ENCODE results near the gene PNP.
"Not testable (repeated sequence)": the region's sequence is repeated elsewhere in the genome, so short reads cannot be mapped to it uniquely, and the experiment has no call there.

Gene PNP

DNA sequence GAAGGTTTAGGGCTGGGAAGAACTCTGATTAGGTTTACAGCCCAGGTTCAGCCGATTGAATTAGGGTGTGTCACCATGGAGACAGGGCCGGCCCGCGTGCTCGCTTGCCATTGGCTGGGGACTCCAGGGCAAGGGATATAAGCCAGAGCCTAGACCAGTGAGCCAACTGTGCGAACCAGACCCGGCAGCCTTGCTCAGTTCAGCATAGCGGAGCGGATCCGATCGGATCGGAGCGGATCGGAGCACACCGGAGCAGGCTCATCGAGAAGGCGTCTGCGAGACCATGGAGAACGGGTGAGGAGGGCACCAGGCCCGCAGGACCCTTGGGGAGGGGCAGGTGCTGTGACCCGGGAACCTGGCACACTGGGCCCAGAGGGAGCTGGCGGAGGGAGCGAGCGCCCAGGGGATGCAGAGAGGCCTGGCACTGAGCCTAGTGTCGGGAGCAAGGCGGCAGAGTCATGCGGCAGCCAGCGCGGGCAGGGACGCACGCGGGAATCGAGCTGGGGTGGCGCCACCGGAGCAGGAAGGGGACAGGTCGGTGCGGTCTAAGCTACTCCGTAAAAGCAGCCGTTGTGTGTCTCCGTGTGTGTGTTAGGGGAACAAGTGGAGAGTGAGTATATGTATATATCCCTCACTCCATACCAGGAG lies at the start of gene PNP:
Gene PNP, plus strand, starts transcription at position 165 of the 648 bp plus-strand sequence. Its CDS starts 119 bp downstream, at position 284.
- DNase-seq, result peak; percentile 86 to 89

DNA sequence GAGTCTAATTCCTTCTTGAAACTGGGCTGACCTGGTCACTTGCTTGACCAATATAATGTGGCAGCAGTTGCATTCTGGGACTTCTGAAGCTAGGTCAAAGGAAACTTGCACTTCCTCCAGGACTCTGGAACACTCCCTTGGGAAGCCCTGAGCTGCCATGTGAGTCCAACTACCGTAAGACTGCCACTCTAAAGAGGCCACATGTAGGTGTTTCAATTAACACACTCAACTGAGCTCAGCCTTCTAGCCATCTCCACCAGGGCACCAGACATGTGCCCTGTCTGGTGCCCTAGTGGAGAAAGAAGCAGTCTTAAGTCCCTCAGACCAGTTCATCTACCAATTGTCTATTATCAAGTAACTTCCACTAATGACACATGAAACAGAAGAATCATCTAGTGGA lies 49.8 kb upstream of the PNP start:
- no peak for DNase-seq

DNA sequence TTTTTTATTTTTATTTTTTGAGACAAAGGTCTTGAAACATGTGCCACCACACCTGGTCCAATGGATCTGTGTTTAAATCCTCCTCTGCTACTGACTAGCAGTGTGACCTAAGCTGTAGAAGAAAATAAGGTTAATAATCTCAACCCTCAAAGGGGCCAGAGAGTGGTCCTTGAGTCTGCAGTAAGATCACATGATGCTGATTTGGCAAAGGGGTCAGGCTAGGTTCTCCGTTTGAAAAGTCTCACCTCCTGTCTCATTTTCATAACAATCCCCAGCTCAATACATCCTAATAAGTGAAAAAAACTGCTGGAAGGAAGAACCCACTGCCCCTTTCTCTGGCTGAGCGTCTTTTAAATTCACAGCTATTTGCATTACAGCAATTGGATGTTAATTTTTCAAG lies 47.9 kb upstream of the PNP start:
- no peak for DNase-seq

DNA sequence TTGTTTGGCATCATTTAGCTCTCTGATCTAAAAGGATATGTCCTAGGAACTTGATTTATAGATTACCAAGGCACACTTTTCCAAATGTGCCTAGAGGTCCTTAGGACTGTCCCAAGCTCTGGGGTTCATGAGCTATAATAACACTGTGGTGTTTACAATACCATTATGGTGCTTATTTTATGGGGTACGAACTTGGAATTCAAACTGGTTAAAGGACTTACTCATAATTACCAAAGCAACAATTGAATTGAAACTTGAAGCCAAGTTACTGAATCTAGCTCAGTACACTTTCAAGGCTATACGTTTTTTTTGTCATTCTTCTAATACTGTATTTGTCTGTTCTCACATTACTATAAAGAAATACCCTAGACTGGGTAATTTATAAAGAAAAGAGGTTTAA lies 46.3 kb upstream of the PNP start:
- no peak for DNase-seq

DNA sequence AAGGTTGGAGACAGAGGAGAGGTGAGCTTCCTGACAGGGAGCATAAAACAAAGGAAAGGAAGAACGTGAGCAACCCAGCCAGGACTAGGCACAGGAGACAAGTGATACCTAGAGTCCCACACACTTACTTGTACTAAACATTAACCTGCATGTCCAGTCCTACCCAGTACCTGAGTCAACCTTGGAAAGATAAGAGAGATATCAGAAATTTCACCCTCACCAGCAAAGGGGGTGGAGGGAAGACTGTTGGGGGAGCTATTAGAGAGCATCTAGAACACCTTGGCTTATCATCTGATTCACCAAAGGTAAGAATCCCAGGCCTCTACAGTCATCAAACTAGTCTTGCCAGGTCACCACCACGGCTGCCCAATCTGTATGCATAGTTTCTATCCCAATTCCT lies 44.4 kb upstream of the PNP start:
- DNase-seq, result no peak

DNA sequence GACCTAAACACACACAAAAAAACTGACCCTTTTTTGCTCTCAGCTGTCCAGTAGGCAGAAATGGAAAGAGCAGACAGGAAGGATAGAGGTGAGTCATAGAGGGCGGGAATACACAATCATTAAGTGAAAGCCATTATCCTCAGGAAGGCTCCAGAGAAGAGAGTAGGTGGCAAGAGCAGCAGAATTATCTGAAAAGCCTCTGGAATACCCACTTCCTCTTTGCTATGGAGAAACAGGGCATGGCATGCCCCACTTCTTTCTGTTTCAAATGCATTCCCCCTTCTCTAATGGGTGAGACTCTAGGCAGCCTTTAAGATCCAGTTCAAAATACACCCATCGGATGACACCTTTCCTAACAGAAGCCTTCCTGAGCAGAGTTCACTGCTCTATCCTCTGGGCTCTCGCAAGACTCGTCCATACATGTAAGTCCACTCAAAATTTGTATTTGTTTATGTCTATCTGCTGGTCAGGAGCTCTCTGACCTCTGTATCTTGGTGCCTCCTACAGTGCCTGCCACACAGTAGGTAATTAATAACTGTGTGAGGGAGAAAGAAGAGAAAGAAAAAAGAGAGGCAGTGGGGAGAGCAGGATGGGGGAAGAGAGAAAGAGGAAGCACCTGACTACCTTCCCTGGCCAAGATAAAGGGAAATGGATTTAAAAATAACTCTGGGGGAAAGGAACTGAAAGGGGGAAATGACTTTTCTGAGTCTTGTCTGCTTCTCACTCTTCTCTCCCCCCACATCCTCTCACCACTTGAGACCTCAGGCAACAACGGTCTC lies 41.8 kb upstream of the PNP start:
- no peak for DNase-seq

DNA sequence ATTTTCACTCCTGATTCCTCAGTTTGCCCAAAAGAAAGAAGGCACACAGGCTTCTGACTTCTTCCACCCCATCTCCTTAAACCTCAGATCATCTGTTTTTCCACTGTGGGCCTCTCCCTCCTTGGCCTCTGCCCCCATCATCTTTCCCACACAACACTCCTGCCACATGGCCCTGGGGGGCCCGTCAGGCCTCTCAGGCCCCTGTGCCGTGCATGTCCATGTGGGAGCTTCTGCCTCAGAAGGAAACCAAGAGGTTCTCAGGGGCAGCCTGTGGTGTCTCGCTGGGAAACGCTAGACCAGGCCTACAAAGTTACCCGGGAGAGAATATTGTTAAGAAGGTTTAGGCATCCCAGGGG lies 41.2 kb upstream of the PNP start:
- no peak for DNase-seq

DNA sequence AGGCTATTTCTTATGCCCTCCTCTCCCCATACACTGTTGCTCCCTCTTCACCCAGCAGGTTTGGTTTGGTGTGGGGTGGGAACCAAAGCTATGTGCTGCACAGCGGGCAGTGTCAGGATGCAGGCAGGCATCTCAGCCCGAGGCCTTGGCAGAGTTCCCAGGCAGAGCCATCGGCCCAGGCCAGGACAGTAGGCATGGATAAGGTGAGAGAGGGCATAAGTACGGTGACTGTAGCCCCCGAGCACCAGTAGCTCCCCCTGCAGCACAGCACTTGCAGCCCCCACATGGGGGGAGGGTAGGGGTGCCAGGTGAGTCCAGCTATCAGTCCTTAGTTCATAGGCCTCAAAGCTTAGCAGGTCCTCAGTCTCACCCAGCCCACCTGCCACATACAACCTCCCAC lies 40.4 kb upstream of the PNP start:
- no peak for DNase-seq

DNA sequence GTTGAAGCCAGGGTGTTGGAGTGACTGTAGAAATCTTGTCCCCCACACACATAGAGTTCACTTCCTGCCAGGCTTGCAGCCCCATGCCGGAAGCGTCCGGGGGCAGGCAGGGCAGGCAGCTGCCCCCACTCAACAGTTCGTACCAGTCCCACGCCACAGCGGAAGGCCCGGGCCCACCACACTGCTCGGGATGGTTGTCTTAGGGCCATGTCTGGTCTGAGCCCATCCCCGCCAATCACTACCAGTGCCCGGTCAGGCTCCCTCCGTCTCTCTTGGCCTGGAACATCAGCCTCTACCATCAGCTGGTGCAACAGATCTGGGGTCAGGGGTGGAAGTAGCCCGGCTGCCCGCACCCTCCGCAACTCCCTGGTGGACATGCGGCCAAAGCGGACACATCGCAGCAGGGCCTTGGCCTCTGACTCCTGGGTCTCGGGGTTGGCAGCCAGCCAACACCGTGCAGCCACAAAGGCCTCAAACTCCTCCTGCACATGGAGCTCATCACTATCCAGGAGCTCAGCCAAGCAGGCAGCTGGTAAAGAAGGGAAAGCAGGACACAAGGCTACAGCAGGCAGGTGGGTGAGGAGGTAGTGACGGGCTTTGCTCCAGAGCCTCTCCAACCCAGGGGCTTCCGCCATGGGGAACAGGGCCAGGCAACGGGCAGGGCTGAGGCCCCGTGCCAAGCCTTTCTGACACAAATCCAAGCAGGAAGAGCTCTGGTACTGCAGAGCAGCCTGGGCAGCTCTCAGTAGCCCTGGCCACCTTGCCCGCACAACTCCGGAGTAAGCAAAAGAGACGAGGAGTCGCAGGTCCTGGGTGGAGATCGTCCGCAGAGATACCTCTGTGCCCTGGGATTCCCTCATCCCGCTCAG lies 39.2 kb upstream of the PNP start:
- no peak for DNase-seq

DNA sequence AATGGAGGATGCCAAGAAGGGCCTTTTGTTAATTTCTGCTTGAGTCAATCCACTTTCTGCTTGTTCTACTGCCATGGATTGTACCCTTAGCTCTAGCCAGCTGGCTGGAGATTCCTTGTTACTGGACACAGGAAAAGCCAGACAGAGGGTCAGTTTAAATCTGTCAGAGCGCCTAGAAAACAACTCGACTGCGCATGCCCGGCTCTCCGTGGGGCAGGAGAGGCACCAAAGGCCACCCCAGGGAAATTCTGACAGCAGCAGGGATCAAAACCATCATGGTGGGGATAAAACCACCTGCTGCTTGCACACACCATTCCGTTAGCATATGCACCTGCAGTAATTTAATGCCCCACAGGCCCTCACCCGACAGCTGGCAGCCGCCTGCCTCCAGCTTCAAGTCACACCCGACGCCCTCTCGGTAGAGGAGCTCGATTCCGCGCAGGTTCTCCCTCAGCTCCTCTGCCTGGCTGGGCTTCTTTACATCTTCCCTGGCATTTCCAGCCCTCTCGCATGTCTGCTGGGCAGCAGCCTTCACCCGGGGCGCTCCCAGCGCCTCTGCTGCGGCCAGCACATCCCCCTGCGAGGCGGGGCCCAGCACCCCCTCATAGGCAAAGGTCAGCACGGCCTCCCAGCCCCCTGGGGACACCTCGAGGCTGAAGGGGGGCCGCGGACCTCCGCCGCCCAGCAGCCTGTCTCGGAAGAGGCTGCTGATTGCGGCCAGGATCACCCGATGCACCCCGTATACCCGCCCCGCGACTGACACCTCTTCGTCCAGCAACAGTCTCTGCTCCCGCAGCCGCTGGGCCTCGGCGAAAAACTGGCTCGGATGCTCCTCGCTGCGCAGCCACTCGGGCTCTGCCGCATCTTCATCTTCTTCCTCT lies 34.3 kb upstream of the PNP start:
- no peak for DNase-seq

DNA sequence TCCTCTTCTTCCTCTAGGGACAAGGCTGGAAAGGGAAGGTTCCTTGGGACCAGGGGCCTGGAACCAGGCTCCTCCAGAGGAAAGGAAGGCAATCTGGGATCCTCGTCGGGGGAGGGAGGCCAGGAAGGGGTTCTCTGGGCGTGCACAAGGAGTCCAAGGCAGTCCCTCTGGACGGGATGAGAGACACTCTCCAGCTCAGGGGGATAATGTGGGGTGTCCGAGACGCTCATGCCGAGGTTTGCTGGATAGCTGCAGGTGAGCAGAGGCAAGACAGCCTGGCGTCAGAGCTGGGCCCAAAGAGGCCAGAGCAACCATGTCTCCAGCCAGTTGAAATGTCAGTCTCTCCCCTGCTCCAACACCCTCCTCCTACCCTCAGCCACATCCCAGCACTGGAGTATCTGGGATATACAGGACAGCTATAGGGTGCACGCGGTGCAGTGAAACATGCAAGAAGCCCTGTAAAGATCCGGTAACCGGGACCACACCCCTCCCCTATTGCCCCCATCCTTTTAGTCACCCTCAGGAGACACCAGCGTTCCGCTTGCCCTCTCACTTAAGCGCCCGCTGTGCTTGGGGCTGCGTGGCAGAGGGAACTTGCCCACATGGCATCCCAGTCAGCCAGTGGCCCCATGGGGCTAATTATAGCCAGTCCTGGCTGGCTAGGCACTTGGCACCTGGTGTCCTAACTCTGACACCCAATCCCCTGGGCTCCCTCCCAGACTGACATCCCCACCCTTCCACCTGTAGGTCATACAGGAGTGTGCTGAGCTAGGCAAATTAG lies 33.4 kb upstream of the PNP start, which contains the start of gene KLHL33:
Gene KLHL33, minus strand, starts transcription at position 585 of the 781 bp plus-strand sequence. Its CDS starts 355 bp downstream, at position 230.
- no peak for DNase-seq

DNA sequence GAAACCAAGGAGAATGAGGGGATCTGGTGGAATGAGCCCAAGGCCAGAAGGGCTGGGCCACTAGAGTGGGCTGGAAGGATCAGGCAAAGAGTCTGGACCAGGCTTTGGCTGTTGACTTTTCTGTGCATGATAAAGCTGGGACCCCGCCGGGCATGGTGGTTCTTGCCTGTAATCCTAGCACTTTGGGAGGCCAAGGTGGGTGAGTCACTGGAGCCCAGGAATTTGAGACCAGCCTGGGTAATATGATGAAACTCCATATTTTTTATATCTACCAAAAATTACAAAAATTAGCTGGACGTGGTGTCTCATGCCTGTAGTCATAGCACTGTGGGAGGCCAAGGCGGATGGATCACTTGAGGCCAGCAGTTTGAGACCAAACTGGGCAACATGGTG lies 32.8 kb upstream of the PNP start:
- DNase-seq, result no peak

DNA sequence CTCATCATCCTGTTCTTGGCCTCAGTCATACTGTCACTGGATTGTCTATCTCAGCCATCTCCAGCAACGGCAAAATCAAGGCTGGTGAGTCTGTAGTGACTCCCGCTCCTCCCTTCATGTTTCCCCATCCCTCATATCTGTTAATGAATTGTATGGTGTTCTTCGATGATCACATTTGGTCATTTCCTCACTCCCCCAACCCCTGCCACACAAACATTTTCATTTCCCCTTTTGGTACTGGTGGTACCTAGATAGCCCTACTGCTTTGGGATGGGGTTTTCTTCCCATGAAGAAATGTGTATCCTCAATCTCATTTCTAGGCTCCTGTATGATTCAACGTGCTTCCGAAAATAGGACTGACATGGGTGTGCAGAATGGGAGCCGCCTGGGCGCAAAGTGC lies 30.5 kb upstream of the PNP start:
- no peak for DNase-seq

DNA sequence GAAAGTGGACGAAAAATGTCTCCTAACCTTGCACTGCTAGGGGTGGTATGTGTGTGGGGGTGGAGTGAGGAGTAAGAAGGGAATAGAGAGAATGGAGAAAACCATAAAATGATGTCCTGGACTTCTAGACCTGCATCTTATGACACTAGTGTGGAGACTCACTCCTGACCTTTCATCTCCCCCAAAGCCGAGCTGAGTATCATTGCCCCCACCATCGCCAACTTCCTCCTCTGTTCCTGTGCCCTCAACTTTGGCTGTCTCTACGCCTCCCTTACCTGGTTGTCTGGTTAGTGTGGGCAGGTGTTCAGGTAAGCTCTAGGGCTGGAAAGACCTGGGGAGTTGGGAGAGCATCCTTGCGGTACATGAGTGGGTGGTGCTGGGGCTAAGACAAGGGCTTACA lies 28.7 kb upstream of the PNP start:
- no peak for DNase-seq

DNA sequence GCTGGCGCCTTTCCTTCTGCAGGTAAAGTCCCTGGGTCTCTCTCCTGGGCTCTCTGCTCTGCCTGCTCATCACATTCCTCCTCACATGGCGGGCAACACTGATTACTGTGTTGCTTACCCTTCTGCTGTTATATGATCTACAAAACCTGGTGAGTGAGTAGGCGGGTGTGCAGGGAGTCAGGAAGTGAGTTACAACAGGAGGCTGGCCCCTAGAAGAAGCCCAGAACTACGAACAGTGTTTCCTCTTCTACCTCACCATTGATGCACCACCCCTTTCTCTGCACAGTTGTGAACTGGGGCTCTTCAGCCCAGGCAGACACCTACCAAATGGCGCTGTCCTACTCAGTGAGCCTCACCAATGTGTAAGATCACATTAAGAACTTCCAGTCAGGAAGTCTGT lies 28.3 kb upstream of the PNP start:
- DNase-seq, result peak; percentile 13 to 20

DNA sequence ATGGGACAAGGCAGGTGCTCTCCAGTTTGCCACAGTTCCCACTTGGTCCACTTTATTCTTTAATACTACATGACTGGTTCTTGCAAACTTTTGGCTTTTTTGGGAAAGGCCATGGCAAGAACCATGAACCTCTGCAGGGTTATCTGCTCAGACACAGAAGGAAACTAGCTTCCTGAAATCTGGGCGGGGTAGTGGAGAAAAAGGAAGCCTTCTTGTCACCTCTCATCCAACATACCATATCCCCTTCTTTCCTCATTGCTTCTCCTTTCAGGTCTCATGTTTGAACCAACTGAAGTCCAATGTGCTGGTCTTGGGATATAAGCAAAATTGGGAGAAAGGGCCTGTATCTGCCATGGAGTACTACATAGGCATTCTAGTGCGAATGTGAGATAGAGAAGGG lies 27.7 kb upstream of the PNP start:
- no peak for DNase-seq

DNA sequence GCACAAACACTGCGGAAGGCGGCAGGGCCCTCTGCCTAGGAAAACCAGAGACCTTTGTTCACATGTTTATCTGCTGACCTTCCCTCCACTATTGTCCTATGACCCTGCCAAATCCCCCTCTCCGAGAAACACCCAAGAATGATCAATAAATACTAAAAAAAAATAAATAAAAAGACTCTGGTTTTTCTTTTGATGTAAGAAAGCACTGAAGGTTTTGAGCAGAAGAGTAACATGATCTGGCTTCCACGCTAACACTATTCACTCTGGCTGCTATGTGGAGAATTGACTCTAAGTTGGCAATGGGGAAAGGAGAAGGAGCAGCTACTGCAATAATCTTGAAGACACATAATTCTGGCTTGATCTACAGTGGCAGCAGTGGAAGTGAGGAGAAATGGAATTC lies 25.6 kb upstream of the PNP start:
- DNase-seq, result not testable (repeated sequence)

DNA sequence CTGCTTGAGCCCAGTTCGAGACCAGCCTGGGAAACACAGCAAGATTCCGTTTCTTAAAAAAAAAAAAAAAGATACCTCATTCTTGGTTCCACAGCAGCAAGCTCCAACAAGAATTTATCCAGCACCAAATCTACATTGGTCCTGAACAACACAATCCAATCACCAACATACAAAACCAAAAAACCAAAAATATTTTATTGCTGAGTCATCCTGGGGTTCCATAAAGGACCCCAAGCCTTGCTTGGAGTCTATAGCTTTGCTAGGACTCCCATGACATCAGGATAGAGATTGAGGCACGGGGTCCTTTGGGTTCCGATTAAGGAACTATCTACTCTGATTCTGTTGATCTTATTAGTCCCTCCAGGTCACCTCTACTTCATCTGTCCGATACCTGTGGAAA lies 22.3 kb upstream of the PNP start:
- DNase-seq, result no peak

DNA sequence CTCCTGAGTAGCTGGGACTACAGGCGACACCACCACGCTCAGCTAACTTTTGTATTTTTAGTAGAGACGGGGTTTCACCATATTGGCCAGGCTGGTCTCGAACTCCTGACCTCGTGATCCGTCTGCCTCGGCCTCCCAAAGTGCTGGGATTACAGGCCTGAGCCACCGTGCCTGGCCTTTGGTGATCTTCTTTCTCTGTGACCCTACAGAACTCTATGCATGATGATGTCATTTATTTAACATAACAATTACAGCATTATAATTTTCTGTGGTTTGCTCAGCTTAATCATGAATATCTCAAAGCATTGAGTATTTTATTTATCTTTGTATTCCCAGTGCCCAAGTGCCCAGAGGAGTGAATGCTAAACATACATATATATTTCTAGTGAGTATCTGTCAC lies 16.4 kb upstream of the PNP start:
- DNase-seq, result not testable (repeated sequence)

DNA sequence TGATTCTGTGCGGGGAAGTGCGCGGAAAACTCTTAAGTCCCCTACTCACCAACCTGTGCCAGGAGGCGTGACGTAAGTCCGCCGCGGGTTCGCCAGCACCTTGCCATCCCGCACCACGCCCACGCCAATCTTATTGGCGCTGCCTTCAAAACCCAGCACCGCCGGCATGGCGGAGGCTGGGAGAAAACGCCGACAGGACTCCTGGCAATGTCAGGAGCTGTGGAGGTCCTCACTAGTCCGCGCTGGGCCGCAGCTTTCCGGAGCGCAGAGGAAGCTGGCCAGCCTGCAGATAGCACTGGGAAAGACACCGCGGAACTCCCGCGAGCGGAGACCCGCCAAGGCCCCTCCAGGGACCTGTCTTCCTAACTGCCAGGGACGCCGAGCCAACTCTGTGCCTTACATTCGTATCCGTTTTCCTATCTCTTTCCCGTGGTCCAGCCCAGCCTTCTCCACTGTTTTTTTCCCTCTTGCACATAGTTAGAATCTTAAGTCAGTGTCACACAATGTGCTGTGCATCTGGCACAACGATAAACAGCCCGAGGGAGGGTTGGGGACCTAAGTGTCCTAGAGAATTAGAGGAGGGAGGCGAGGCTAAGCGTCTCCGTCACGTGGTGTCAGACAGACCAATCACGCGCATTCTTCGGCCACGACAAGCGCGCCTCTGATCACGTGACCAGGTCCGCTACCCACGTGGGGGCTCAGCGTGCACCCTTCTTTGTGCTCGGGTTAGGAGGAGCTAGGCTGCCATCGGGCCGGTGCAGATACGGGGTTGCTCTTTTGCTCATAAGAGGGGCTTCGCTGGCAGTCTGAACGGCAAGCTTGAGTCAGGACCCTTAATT lies 14.5 kb upstream of the PNP start, which contains the start of the genes APEX1 and OSGEP:
Gene APEX1, plus strand, starts transcription at position 711 of the 839 bp plus-strand sequence. CDS start 420 bp downstream, outside the sequence.
Gene OSGEP, minus strand, starts transcription at position 297 of the 839 bp plus-strand sequence. Its CDS starts 129 bp downstream, at position 168.
- peak; percentile 97 to 99 for DNase-seq

Measured in activated CD4-positive, alpha-beta T cell treated with anti-CD3 and anti-CD28 coated beads for 4 hours (primary cell).